ENCODE measurements around the gene IL36B.

DNA sequence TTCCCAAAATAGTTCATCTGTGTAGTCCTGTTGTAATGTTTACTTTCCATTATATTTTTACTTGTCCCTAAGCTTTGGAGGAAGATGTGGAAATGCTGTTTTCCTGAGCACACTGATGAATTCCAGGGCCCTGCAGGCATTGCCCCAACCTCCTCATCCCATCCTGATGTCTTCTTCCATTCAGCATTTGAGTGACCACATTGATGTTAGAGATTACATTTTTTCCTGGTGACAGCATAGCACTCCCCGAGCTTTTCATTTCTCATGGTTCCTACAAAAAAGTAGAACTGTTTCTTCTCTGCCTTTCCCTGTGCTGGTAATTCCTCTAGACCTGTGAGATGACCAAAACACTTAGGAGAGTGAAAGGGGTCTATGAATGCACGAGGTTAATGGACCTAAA lies 42.6 kb downstream of the IL36B start:
- TF ChIP-seq, protein P1, sequence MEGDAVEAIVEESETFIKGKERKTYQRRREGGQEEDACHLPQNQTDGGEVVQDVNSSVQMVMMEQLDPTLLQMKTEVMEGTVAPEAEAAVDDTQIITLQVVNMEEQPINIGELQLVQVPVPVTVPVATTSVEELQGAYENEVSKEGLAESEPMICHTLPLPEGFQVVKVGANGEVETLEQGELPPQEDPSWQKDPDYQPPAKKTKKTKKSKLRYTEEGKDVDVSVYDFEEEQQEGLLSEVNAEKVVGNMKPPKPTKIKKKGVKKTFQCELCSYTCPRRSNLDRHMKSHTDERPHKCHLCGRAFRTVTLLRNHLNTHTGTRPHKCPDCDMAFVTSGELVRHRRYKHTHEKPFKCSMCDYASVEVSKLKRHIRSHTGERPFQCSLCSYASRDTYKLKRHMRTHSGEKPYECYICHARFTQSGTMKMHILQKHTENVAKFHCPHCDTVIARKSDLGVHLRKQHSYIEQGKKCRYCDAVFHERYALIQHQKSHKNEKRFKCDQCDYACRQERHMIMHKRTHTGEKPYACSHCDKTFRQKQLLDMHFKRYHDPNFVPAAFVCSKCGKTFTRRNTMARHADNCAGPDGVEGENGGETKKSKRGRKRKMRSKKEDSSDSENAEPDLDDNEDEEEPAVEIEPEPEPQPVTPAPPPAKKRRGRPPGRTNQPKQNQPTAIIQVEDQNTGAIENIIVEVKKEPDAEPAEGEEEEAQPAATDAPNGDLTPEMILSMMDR (conservative IDR thresholded peaks at IDR 0.05 in 1 of 2, IDR thresholded peaks at IDR 0.05 in 1 of 2; ENCODE audit: extremely low read depth in 1 of 2, insufficient read depth in 1 of 2, low read depth in 1 of 2, low read length in 2 of 2) = no peak
- TF ChIP-seq EZH2 (IDR thresholded peaks at IDR 0.05; ENCODE audit: borderline replicate concordance, low read length) = no peak
